ENCODE data around the gene SLC13A5.

GRCh38 chr17:6677158-6677831 lies 35.9 kb downstream of the SLC13A5 start:
- TF ChIP-seq POLR2A (IDR thresholded peaks at IDR 0.05; ENCODE audit: low read length) (no peak), GATA1 (IDR thresholded peaks at IDR 0.05; ENCODE audit: low read depth, low read length) (no peak)

Measured in erythroblast (primary cell).